Spinal cord (tissue), 10 donors: ENCODE data around the gene VMAC. TPM values are rescaled to one million over a fixed set of nuclear protein-coding genes. Genes with fewer than 3 reads are reported as not detected.
"Not testable (repeated sequence)": the region's sequence is repeated elsewhere in the genome, so short reads cannot be mapped to it uniquely, and the experiment has no call there.

Source experiments
- DNase-seq, 6 donors: peaks; one replicate each; pipeline versions ENCODE4 v3.0.0 to v3.0.0-alpha.2; 2013 to 2015; ENCODE audit warnings: low spot score in 6 of 6, low read depth in 4 of 6
- H3K27ac ChIP-seq: one replicate; pipeline ENCODE4 v1.5.1; 2013; ENCODE audit warnings: low read depth, low read length, control low read depth
- H3K27me3 ChIP-seq: one replicate; pipeline ENCODE4 v1.6.1; 2013; ENCODE audit warnings: low read length; ENCODE audit not compliant: control insufficient read depth, insufficient read depth
- H3K36me3 ChIP-seq: one replicate; pipeline ENCODE4 v1.6.1; 2013; ENCODE audit warnings: low read length; ENCODE audit not compliant: control insufficient read depth, insufficient read depth
- H3K4me1 ChIP-seq: one replicate; pipeline ENCODE4 v1.6.1; 2013; ENCODE audit warnings: low read length; ENCODE audit not compliant: control insufficient read depth, insufficient read depth
- H3K4me3 ChIP-seq: one replicate; pipeline ENCODE4 v1.5.1; 2013; ENCODE audit warnings: low read depth, low read length, control low read depth
- H3K9me3 ChIP-seq: one replicate; pipeline ENCODE4 v1.6.1; 2013; ENCODE audit warnings: low read length; ENCODE audit not compliant: control insufficient read depth, insufficient read depth
- WGBS: methylation state at CpG from one replicate; pipeline ENCODE4 v1.1.5; 2013; ENCODE audit warnings: missing lambda C conversion rate; ENCODE audit not compliant: insufficient coverage; 5-methylcytosine and 5-hydroxymethylcytosine counted together
- polyA plus RNA-seq, 2 donors: library from polyadenylated mRNA; unstranded; fragments of 120-200 nt; gene quantifications; one replicate each; pipeline ENCODE4 v1.2.1, GENCODE V29; 2013; ENCODE audit not compliant: insufficient read length in 2 of 2
- total RNA-seq, 2 donors: library from RNA; depleted of rRNA in 1 of 2; stranded (reverse); fragments of 120-200 nt in 1 of 2; fragments of >200 nt in 1 of 2; gene quantifications; one replicate each; pipeline versions ENCODE4 v1.2.3 to v1.2.4, GENCODE V29; 2013 to 2014
- donor health status: healthy.

The VMAC gene
- total and polyA plus RNA-seq, 4 donors = 4.7 to 9.8 (median 6.9) TPM

DNA sequence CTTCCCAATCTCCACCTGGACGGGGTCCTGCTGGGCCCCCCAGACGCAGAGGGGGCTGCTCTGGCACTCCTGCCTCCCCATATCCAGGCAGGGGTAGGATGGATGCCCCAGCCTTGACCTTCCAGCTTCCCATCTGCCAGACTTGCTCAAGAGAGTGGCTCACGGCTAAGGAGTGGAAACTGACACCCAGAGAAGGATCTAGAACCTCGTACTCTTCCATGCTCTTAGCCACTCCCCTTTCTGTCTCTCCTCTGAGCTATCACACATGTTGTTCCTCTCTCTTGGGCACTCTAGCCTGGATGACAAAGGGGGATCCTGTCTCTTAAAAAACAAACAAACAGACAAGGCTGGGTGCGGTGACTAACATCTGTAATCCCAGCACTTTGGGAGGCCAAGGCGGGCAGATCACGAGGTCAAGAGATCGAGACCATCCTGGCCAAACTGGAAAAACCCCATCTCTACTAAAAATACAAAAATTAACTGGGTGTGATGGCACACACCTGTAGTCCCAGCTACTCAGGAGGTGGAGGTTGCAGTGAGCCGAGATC lies 22.2 kb upstream of the VMAC start:
- Histone ChIP-seq H3K27ac (no peak overlapping the region), H3K4me1 (peaks cover 8% of the 10 kb centered on the region), H3K4me3 (no peak overlapping the region), H3K27me3 (peaks cover 2% of the 10 kb centered on the region), H3K36me3 (no peaks in the 10 kb centered on the region), H3K9me3 (no peaks in the 10 kb centered on the region)
- DNase-seq = no peak
- 81% methylated on average over 3 of the region's 9 CpGs for WGBS

DNA sequence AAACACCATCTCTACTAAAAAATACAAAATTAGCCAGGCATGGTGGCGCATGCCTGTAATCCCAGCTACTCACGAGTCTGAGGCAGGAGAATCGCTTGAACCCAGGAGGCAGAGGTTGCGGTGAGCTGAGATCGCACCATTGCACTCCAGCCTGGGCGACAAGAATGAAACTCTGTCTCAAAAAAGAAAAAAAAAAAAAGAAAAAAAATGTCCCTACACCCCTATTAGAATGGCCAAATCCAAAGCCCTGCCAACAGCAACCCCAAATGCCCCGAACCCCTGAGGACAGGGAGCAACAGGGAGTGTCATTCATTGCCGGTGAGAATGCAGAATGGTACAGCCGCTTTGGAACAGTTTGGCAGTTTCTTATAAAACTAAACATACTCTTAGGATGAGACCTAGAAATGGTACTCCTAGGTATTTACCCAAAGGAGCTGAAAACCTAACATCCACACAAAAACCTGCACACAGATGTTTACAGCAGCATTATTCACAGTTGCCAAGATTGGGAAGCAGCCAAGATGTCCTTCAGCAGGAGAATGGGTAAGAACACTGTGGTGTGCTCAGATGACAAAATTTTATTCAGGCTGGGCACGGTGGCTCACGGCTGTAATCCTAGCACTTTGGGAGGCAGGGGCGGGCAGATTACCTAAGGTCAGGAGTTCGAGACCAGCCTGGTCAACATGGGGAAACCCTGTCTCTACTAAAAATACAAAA lies 21.4 kb upstream of the VMAC start:
- H3K9me3 ChIP-seq, H3K36me3 ChIP-seq, H3K27ac ChIP-seq, H3K4me3 ChIP-seq, H3K27me3 ChIP-seq, H3K4me1 ChIP-seq: not testable (repeated sequence)
- peak in 1 of 6 donors; percentile 35 for DNase-seq
- 52% methylated on average over 3 of the region's 13 CpGs for WGBS

DNA sequence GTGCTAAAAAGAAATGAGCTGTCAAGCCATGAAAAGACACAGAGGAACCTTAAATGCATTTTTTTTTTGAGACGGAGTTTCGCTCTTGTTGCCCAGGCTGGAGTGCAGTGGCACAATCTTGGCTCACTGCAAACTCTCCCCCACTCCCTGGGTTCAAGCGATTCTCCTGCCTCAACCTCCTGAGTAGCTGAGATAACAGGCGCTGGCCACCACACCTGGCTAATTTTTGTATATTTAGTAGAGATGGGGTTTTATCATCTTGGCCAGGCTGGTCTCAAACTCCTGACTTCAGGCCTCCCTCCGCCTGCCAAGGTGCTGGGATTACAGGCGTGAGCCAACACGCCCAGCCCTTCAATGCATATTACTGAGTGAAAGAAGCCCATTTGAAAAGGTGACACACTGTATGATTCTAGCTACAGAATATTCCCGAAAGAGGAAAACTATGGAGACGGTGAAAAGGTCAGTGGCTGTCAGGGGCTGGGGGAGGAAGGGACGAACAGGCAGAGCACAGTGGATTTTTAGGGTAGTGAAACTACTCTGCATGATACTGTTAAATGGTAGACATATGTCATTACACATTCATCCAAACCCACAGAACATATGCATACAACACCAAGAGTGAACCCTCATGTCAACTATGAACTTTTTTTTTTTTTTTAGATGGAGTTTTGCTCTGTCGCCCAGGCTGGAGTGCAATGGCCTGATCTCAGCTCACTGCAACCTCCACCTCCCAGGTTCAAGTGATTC lies 20.4 kb upstream of the VMAC start:
- 69% methylated on average over 4 of the region's 11 CpGs for whole genome bisulfite sequencing
- H3K4me3 ChIP-seq, DNase-seq, H3K4me1 ChIP-seq, H3K36me3 ChIP-seq, H3K27ac ChIP-seq, H3K27me3 ChIP-seq, H3K9me3 ChIP-seq: not testable (repeated sequence)

DNA sequence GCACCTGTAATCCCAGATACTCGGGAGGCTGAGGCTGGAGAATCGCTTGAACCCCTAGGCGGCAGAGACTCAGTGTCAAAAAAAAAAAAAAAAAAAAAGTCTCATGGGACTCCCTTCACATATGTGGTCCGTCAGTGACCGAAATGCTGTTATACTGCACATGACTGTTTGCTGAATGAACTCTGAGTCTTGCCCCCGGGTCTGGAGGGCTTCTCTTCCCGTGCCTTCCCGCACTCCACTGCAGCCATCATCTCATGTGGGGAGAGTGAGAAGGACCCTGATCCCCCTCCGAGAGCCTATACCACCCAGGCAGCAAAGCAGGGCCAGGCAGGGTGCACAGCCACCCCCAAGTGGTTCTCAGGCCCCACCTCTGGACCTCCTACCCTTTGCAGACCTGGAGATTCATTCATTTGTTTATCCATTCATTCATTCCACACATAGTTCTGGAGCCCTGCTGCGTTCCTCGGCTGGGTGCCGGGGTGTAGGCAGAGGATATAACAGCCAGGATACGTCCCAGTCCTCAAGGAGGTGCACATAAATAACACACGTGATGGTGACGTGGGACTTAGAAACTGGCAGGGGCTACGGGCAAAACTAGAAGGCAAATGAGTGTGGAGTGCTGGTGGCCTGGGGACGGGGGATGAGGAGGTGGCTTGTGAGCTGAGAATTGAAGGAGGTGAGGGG lies 15.2 kb upstream of the VMAC start:
- H3K27me3 ChIP-seq = peaks cover 5% of the 10 kb centered on the region
- no peak overlapping the region for H3K4me3 ChIP-seq
- H3K4me1 ChIP-seq = peaks cover 14% of the 10 kb centered on the region
- H3K36me3 ChIP-seq = peaks cover 11% of the 10 kb centered on the region
- no peaks in the 10 kb centered on the region for H3K9me3 ChIP-seq
- WGBS = 69% methylated on average over 14 of the region's 17 CpGs
- no peak for DNase-seq
- no peak overlapping the region for H3K27ac ChIP-seq

DNA sequence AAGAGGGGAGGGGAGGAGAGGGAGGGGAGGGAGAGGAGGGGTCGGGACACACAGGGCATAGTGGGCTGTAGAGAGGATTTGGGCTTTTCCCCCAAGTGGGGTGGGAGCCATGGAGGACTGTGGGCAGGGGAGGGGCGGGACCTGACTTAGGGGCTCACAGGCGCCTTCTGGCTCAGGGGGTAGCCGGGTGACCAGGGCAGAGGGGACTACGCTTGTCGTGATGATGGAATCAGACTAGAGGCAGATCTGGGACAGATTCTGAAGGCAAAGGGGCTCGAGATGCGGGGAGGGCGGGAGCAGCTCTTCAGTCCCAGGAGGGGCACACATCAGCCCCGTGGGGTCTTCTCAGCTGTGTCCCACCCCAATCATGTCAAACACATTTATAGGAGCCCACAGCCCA lies 14.6 kb upstream of the VMAC start:
- DNase-seq = no peak
- H3K27me3 ChIP-seq = peaks cover 5% of the 10 kb centered on the region
- H3K9me3 ChIP-seq = no peaks in the 10 kb centered on the region
- WGBS = 56% methylated on average over 5 of the region's 10 CpGs
- H3K27ac ChIP-seq = no peak overlapping the region
- peaks cover 14% of the 10 kb centered on the region for H3K4me1 ChIP-seq
- H3K4me3 ChIP-seq = no peak overlapping the region
- peaks cover 18% of the 10 kb centered on the region for H3K36me3 ChIP-seq

DNA sequence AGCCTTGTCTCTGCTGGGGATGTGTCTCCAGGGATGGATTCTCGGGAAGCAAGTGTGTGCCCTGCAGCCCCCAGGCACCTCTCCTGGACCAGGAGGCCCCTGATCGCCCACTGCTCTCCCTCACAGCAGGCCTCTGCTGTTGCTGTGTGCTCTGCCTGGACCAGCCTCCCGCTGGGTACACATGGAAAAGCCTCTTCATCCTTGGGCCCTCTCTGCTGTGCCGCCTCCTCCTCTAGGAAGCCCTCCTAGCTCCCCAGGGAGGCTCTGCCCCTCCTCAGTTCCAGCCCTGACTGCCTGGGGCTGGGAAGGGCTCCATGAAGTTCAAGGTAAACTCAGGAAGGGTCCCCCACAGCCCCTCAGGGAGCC lies 13.1 kb upstream of the VMAC start:
- H3K4me3 ChIP-seq = no peak overlapping the region
- H3K4me1 ChIP-seq = peaks cover 14% of the 10 kb centered on the region
- H3K9me3 ChIP-seq = no peaks in the 10 kb centered on the region
- DNase-seq = no peak
- H3K36me3 ChIP-seq = peaks cover 32% of the 10 kb centered on the region
- WGBS = 74% methylated on average over 4 of the region's 4 CpGs
- H3K27ac ChIP-seq = no peak overlapping the region
- peaks cover 5% of the 10 kb centered on the region for H3K27me3 ChIP-seq

DNA sequence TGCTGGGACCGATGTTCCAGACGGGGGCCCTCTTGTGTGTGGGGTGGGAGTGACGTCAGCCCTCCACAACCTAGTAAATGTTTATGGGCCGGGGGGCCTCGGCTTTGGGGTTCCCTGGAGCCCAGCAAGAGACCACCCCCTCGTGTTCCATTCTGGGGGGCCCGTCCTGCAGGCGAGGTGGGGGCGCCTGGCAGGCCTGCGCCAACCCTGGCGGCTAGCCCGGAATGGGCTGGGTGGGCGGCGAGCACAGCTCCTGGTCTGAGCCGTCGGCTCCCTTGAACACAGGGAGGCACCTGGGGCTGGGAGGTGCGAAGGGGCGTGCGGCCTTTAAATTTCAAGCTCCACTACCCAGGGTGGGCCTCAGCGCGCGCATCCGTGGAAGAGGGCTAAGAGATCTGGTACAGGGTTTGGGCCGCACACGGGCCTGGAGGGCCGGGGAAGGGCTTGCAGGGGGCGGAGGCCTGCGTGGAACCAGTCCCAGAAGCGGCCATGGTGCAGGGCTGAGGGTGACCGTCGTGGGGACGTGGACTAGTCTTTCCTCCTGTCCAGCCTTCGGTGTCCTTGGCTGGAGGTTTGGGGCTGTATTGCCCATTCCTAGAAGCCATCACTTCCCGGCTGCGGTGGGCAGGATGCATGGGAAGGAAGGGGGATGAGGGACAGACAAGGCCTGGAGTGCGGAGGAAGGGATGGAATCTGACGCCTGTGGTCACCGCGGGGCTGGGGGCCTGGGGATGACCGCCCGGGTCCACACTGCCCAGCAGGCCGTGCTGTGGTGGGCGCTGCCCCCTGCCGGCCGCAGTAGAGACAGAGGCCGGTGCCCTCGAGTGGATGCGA lies 12.5 kb upstream of the VMAC start:
- WGBS = 20% methylated on average over 45 of the region's 48 CpGs
- H3K9me3 ChIP-seq = no peaks in the 10 kb centered on the region
- peak in 1 of 6 donors; percentile 31 for DNase-seq

DNA sequence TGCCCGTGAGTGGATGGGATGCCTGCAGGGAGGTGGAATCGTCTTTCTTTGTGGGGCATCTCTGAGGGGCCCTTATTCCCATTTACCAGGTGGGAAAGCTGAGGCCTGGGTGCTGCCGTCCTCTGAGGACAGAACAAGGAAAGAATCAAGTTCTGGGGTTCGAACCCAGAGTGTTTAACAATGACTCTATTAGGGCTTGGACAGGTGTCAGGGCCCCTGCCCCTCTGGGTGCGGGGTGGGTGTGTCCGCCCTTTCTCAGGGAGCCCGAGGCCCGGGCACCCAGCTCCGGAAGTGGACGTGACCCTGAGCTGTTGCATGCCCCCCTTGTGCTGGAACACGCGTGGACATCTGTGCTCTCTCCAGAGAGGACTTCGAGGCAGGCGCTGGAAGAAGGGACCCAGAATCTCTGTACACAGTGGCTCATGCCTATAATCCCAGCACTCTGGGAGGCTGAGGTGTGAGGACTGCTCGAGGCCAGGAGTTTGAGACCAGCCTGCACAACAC lies 11.8 kb upstream of the VMAC start:
- WGBS = 70% methylated on average over 14 of the region's 15 CpGs

More for the DNA sequence above, 12.5 kb upstream of the VMAC start:
- Histone ChIP-seq H3K27me3 (peaks cover 5% of the 10 kb centered on the region), H3K36me3 (peaks cover 38% of the 10 kb centered on the region), H3K27ac (no peak overlapping the region), H3K4me3 (no peak overlapping the region), H3K4me1 (peaks cover 14% of the 10 kb centered on the region)

More for the DNA sequence above, 11.8 kb upstream of the VMAC start:
- H3K4me3 ChIP-seq = no peak overlapping the region
- H3K4me1 ChIP-seq = peaks cover 14% of the 10 kb centered on the region
- H3K36me3 ChIP-seq = peaks cover 45% of the 10 kb centered on the region
- DNase-seq = no peak
- H3K9me3 ChIP-seq = no peaks in the 10 kb centered on the region
- peaks cover 5% of the 10 kb centered on the region for H3K27me3 ChIP-seq
- H3K27ac ChIP-seq = no peak overlapping the region
